ENCODE measurements around the gene THAP2. TPM values are rescaled to one million over a fixed set of nuclear protein-coding genes. Genes with fewer than 3 reads are reported as not detected.

The THAP2 gene
- total RNA-seq, 4 donors from 2014 or later: 2.4 to 11.6 (median 3.0) TPM

DNA sequence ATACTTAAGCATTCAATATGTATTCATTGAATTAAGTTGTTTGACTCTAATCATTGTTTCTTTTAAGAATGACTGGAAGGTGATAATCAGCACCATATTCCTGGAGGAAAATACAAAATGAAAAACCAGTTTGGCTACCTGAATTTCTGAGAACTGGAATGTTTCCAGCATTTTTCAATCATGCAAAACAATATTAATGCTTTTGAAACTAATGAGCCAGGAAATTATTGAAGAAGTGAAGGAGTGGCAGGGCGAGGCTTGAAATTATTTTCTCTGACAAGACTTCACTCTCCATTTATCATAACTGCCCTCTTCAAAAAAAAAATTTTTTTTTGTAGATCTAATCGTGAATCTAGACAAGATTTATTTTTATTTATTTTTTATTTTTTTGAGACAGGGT is 40.8 kb downstream of the THAP2 start:
- Histone ChIP-seq H3K36me3 (peaks cover 0 to 4% of the 10 kb centered on the region in 2 donors), H3K9me3 (no peaks in the 10 kb centered on the region), H3K4me3 (replicated peaks in 1 of 3) (no peak overlapping the region), H3K27me3 (no peaks in the 10 kb centered on the region), H3K27ac (no peak overlapping the region), H3K4me1 (no peaks in the 10 kb centered on the region)
- intact Hi-C loops (cut with DNase I): no loop called here
- WGBS, 2 donors: 85 to 88% methylated on average over 2 of the region's 2 CpGs
- TF ChIP-seq, protein P1, sequence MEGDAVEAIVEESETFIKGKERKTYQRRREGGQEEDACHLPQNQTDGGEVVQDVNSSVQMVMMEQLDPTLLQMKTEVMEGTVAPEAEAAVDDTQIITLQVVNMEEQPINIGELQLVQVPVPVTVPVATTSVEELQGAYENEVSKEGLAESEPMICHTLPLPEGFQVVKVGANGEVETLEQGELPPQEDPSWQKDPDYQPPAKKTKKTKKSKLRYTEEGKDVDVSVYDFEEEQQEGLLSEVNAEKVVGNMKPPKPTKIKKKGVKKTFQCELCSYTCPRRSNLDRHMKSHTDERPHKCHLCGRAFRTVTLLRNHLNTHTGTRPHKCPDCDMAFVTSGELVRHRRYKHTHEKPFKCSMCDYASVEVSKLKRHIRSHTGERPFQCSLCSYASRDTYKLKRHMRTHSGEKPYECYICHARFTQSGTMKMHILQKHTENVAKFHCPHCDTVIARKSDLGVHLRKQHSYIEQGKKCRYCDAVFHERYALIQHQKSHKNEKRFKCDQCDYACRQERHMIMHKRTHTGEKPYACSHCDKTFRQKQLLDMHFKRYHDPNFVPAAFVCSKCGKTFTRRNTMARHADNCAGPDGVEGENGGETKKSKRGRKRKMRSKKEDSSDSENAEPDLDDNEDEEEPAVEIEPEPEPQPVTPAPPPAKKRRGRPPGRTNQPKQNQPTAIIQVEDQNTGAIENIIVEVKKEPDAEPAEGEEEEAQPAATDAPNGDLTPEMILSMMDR (IDR thresholded peaks at IDR 0.05): no peak
- TF ChIP-seq POLR2A (IDR thresholded peaks at IDR 0.05): no peak
- DNase-seq: no peak

DNA sequence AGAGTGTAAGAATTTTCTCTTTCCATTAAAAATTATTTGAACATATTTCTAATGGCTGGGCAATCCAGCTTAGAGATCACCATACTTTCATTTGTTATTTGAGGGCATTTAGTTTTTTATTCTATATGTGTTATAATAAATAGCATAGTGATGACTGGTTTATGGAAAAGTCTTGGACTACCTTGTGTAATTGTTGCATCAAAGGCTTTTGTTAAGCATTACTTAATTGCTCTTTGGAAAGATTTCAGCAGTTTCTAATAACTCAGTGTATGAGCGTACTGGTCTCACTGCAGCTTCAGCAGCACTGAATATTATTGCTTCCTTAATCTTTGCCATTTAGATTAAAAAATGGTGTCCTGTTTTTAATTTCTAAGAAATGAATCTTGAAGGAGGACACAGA is 44.6 kb downstream of the THAP2 start:
- 42 to 100% methylated on average over 1 of the region's 1 CpG for WGBS, 2 donors
- H3K27me3 ChIP-seq: no peaks in the 10 kb centered on the region
- TF ChIP-seq, protein P1 (IDR thresholded peaks at IDR 0.05): no peak
- TF ChIP-seq POLR2A (IDR thresholded peaks at IDR 0.05): no peak
- no peak for DNase-seq
- intact Hi-C loops (cut with DNase I): no loop called here
- no peaks in the 10 kb centered on the region for H3K36me3 ChIP-seq
- no peak overlapping the region for H3K4me3 ChIP-seq (replicated peaks in 1 of 3)
- no peak overlapping the region for H3K27ac ChIP-seq
- no peaks in the 10 kb centered on the region for H3K4me1 ChIP-seq
- H3K9me3 ChIP-seq: no peaks in the 10 kb centered on the region

DNA sequence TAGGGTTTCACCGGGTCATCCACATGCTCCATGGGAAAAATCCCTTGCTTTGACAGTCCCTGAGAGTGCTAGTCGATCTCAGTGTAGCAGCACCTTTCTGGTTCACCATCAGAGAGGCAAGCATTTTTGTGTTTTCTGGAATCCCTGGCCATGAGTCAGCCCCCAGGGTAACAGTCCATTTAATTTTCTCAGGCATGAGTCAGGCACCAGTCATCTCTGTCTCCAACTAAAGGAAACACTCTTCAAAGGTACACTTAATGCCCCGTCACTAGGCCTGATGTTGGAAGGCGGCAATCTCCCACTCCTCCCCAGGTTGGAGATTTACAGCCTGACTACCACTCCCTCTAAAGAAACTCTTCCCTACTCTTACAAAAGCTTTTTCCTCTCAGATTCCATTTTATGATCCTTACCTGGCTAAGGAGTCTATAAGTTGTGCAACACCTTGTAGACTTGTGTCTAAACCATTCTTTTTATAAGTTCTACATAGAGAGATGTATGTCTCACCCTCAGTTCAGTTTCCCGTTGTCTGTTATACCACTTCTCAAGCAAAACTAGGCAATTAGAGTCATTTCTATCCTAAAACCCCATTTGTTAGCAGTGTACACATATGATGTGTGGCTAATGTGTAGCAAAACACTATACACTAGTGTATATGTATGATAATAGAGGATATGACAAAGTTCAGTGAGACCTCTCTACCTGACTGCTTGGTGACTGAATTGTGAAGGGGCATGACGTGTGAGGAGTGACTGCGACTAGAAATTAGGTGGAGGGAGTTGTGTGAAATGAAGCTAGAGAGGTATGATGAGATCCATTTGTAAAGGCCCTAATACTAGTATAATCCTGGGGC is 46.4 kb downstream of the THAP2 start:
- no peak for DNase-seq

DNA sequence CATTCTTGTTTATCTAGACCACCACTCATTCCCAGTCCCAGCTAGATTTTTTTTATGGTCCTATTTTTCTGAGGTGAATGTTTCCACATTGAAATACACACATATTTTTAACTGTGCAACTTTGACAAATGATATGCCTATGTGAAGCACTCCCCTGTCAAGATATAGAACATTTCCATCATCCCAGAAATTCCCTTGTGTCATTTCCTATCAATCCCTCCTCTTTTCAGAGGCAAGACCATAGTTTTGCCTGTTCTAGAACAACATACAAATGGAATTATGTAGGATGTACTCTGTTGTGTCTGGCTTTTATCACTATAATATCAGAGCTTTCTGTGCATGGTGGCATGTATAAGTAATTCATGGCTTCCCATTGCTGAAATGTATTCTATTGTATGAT is 54.5 kb downstream of the THAP2 start:
- Histone ChIP-seq H3K27me3 (no peaks in the 10 kb centered on the region), H3K9me3 (no peaks in the 10 kb centered on the region), H3K36me3 (no peaks in the 10 kb centered on the region), H3K27ac (no peak overlapping the region), H3K4me3 (replicated peaks in 1 of 3) (no peak overlapping the region), H3K4me1 (no peaks in the 10 kb centered on the region)
- no peak for TF ChIP-seq POLR2A (IDR thresholded peaks at IDR 0.05)
- TF ChIP-seq, protein P1 (IDR thresholded peaks at IDR 0.05): no peak
- no peak for DNase-seq
- intact Hi-C loops (cut with DNase I): no loop called here

More for the DNA sequence above, 46.4 kb downstream of the THAP2 start:
- no peak overlapping the region for H3K4me3 ChIP-seq (replicated peaks in 1 of 3)
- TF ChIP-seq, protein P1 (IDR thresholded peaks at IDR 0.05): no peak
- no peak for TF ChIP-seq POLR2A (IDR thresholded peaks at IDR 0.05)
- no peaks in the 10 kb centered on the region for H3K9me3 ChIP-seq
- H3K36me3 ChIP-seq: no peaks in the 10 kb centered on the region
- 90 to 93% methylated on average over 7 of the region's 7 CpGs for WGBS, 2 donors
- H3K27me3 ChIP-seq: no peaks in the 10 kb centered on the region
- H3K4me1 ChIP-seq: no peaks in the 10 kb centered on the region
- intact Hi-C loops (cut with DNase I): no loop called here
- no peak overlapping the region for H3K27ac ChIP-seq

DNA sequence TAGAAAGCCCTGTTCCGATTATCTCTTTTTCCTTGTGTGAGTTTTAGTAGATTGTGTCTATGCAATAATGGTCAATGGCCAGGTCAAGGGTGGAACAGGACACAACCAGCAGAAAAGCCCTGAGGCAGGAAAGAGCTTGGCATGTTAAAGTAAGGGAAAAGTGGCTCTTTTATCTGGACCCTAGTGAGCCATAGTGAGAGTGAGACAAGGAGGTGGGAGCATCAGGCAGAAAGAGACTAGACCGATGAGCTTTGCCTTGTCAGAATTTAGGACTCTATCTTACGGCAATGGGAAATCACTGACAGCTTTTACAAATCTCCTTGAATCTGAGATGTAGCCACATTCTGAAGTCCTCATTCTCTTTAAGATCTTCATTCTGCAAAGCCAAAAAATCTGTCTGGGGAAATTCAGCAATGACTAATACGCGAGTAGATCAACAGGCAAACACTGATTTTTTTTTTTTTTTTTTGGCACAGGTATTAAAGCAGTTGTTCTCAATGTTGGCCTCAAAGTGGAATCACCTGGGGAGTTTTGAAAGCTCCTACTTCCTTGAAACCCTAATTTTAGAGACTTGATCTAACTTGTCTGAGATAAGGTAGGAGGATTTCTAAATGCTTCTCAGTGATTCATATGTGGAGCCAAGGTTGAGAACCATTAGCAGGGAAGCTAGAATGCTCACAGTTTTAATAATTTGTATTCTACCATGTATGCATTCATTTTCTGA is 55.7 kb downstream of the THAP2 start:
- TF ChIP-seq, protein P1 (IDR thresholded peaks at IDR 0.05): no peak
- no peak for TF ChIP-seq POLR2A (IDR thresholded peaks at IDR 0.05)
- Histone ChIP-seq H3K4me1 (no peaks in the 10 kb centered on the region), H3K4me3 (replicated peaks in 1 of 3) (no peak overlapping the region), H3K36me3 (no peaks in the 10 kb centered on the region), H3K27me3 (no peaks in the 10 kb centered on the region), H3K9me3 (no peaks in the 10 kb centered on the region), H3K27ac (no peak overlapping the region)
- WGBS, 2 donors: 75 to 89% methylated on average over 5 of the region's 5 CpGs
- intact Hi-C loops (cut with DNase I): no loop called here
- DNase-seq: no peak

Data from thyroid gland (tissue), 4 donors.